Measurements from ENCODE around the gene SHOC2.

SHOC2 gene

GRCh38 chr10:111057006-111057405, 137.6 kb downstream of the SHOC2 start:
- Histone ChIP-seq H3K27me3 (ENCODE audit: control insufficient read depth, insufficient read depth, low read length) (no peaks in the 10 kb centered on the region), H3K4me3 (ENCODE audit: low read depth, low read length) (no peak overlapping the region), H3K9me3 (ENCODE audit: control insufficient read depth, insufficient read depth, low read length) (peaks cover 5% of the 10 kb centered on the region), H3K4me1 (ENCODE audit: control insufficient read depth, insufficient read depth, low read length) (no peaks in the 10 kb centered on the region), H3K36me3 (ENCODE audit: control insufficient read depth, insufficient read depth, low read length) (no peaks in the 10 kb centered on the region), H3K9ac (ENCODE audit: low read depth, low read length) (no peak overlapping the region)

All from iPS-15b (cell line).